ENCODE measurements around the gene RAP1GAP2.

The RAP1GAP2 gene

DNA sequence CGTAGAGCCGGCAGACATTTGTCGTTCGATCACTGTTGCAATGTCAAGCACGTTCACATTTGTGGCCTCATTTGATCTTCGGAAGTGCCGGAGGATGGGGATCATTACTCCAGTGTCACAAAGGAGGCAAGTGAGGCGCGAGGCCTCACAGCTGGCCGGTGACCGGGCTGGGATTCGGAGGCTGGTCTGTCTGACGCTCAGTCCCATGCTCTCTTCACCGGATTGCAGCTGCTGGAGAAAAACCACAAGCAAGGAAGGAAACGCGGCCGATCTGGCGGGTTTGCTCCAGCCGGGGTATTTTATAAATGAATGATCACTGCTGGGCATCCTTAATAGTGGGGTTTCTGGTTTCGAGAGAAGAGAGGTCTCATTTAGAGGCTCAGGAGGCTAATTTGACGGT, 139.4 kb downstream of the RAP1GAP2 start:
- Histone ChIP-seq H3K4me2 (ENCODE audit: low read length) (no peak overlapping the region), H3K9ac (ENCODE audit: low read length) (no peak overlapping the region)
- no peak for TF ChIP-seq EZH2 (IDR thresholded peaks at IDR 0.05; ENCODE audit: borderline replicate concordance, low read length)
- TF ChIP-seq, protein P1, sequence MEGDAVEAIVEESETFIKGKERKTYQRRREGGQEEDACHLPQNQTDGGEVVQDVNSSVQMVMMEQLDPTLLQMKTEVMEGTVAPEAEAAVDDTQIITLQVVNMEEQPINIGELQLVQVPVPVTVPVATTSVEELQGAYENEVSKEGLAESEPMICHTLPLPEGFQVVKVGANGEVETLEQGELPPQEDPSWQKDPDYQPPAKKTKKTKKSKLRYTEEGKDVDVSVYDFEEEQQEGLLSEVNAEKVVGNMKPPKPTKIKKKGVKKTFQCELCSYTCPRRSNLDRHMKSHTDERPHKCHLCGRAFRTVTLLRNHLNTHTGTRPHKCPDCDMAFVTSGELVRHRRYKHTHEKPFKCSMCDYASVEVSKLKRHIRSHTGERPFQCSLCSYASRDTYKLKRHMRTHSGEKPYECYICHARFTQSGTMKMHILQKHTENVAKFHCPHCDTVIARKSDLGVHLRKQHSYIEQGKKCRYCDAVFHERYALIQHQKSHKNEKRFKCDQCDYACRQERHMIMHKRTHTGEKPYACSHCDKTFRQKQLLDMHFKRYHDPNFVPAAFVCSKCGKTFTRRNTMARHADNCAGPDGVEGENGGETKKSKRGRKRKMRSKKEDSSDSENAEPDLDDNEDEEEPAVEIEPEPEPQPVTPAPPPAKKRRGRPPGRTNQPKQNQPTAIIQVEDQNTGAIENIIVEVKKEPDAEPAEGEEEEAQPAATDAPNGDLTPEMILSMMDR (IDR thresholded peaks at IDR 0.05; ENCODE audit: low read length): no peak

DNA sequence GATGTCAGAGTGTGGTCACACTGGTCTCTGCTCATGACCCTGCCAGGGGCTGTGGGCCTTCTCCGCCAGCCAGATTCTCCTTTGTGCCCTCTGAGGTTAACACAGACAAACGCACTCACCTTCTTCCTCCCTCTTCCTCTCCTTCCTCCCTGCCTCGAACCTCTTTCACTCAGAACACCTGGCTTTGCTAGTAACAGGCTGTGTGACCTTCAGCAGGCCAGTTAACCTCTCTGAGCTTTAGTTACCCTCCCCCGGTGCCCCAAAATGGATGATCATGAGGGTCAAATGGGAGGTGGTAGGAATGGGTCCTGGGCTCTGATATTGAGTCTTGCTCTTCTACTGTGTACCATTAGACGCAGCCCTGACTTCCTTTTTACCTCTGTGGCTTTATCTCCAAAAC, 140.1 kb downstream of the RAP1GAP2 start:
- no peak overlapping the region for H3K4me2 ChIP-seq (ENCODE audit: low read length)
- H3F3A ChIP-seq (ENCODE audit: insufficient read depth, low read length): no peaks in the 10 kb centered on the region
- H3K27ac ChIP-seq (ENCODE audit: low read depth, low read length, poor library complexity, severe bottlenecking): no peak overlapping the region
- H3K9me2 ChIP-seq (ENCODE audit: low read depth, low read length): no peaks in the 10 kb centered on the region
- peaks cover 3% of the 10 kb centered on the region for H3K4me1 ChIP-seq (ENCODE audit: insufficient read depth, low read length, severe bottlenecking)
- peaks cover 5% of the 10 kb centered on the region; the same call in 1 of the 2 replicates for H3K27me3 ChIP-seq (ENCODE audit: insufficient read depth, low read length)
- H4K20me1 ChIP-seq (ENCODE audit: insufficient read depth, low read length): no peaks in the 10 kb centered on the region
- no peaks in the 10 kb centered on the region for H3K36me3 ChIP-seq (ENCODE audit: insufficient read depth, low read length)
- H3K9me3 ChIP-seq (ENCODE audit: low read length): no peaks in the 10 kb centered on the region
- H3K79me2 ChIP-seq (ENCODE audit: insufficient read depth, low read length): no peaks in the 10 kb centered on the region
- no peak overlapping the region for H3K4me3 ChIP-seq (ENCODE audit: low read depth, low read length, poor library complexity, severe bottlenecking)
- TF ChIP-seq, protein P1 (IDR thresholded peaks at IDR 0.05; ENCODE audit: low read length): no peak
- TF ChIP-seq EZH2 (IDR thresholded peaks at IDR 0.05; ENCODE audit: borderline replicate concordance, low read length): no peak
- H2AFZ ChIP-seq (ENCODE audit: low read length): no peak overlapping the region
- no peak overlapping the region for H3K9ac ChIP-seq (ENCODE audit: low read length)

More for the DNA sequence above, 139.4 kb downstream of the RAP1GAP2 start:
- Histone ChIP-seq H3K4me1 (ENCODE audit: insufficient read depth, low read length, severe bottlenecking) (peaks cover 9% of the 10 kb centered on the region), H3K27ac (ENCODE audit: low read depth, low read length, poor library complexity, severe bottlenecking) (no peak overlapping the region), H3K4me3 (ENCODE audit: low read depth, low read length, poor library complexity, severe bottlenecking) (no peak overlapping the region), H3K36me3 (ENCODE audit: insufficient read depth, low read length) (no peaks in the 10 kb centered on the region), H4K20me1 (ENCODE audit: insufficient read depth, low read length) (no peaks in the 10 kb centered on the region), H3K9me3 (ENCODE audit: low read length) (no peaks in the 10 kb centered on the region), H3F3A (ENCODE audit: insufficient read depth, low read length) (no peaks in the 10 kb centered on the region), H3K27me3 (ENCODE audit: insufficient read depth, low read length) (peaks cover 5% of the 10 kb centered on the region; the same call in 1 of the 2 replicates), H3K9me2 (ENCODE audit: low read depth, low read length) (no peaks in the 10 kb centered on the region), H2AFZ (ENCODE audit: low read length) (no peak overlapping the region), H3K79me2 (ENCODE audit: insufficient read depth, low read length) (no peaks in the 10 kb centered on the region)

DNA sequence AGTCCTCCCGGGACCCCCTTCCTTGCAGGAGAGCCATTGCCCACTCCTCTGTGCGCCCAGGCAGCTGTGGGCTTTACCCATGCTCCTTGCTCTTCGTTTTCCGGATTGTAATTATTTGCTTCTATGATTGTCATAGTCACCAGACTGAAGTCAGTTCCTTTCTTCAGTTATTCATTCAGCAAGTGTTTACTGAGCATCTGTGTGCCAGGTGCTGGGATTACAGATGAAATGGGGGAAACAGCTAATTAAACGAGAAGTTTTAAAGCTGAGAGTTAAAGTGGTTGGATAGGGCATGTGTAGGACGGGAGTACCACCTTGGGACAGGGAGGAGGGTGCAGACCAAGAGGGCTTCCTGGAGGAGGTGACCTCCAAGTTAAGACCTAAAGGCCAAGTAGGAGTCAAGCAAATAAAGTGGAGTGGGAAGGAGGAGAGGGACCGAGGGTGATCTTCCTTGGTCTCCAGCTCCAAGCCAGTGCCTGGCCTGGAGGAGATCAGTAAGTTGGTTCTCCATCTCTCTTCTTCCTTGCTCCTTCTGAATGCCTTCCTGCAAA, 140.6 kb downstream of the RAP1GAP2 start:
- no peaks in the 10 kb centered on the region for H3K9me2 ChIP-seq (ENCODE audit: low read depth, low read length)
- no peaks in the 10 kb centered on the region for H3K4me1 ChIP-seq (ENCODE audit: insufficient read depth, low read length, severe bottlenecking)
- no peak for TF ChIP-seq EZH2 (IDR thresholded peaks at IDR 0.05; ENCODE audit: borderline replicate concordance, low read length)
- TF ChIP-seq, protein P1 (IDR thresholded peaks at IDR 0.05; ENCODE audit: low read length): no peak
- H3K9ac ChIP-seq (ENCODE audit: low read length): no peak overlapping the region
- H3K79me2 ChIP-seq (ENCODE audit: insufficient read depth, low read length): no peaks in the 10 kb centered on the region
- H2AFZ ChIP-seq (ENCODE audit: low read length): no peak overlapping the region
- peaks cover 5% of the 10 kb centered on the region; the same call in 1 of the 2 replicates for H3K27me3 ChIP-seq (ENCODE audit: insufficient read depth, low read length)
- H3K4me3 ChIP-seq (ENCODE audit: low read depth, low read length, poor library complexity, severe bottlenecking): no peak overlapping the region
- no peaks in the 10 kb centered on the region for H4K20me1 ChIP-seq (ENCODE audit: insufficient read depth, low read length)
- no peaks in the 10 kb centered on the region for H3F3A ChIP-seq (ENCODE audit: insufficient read depth, low read length)
- H3K27ac ChIP-seq (ENCODE audit: low read depth, low read length, poor library complexity, severe bottlenecking): no peak overlapping the region
- no peak overlapping the region for H3K4me2 ChIP-seq (ENCODE audit: low read length)
- H3K9me3 ChIP-seq (ENCODE audit: low read length): no peaks in the 10 kb centered on the region
- no peaks in the 10 kb centered on the region for H3K36me3 ChIP-seq (ENCODE audit: insufficient read depth, low read length)

All from OCI-LY1 (cell line).